ENCODE results near the gene SLC9A5.
A peak's percentile ranks its signal among the peaks of the same experiment; 100 is the strongest.

Gene SLC9A5

GRCh38 chr16:67256701-67257230 lies 8.0 kb downstream of the SLC9A5 start:
- no peak for DNase-seq (ENCODE audit: low read depth)

GRCh38 chr16:67257486-67258160 lies 8.8 kb downstream of the SLC9A5 start:
- DNase-seq (ENCODE audit: low read depth), result no peak

GRCh38 chr16:67258161-67258835 lies 9.5 kb downstream of the SLC9A5 start:
- no peak for DNase-seq (ENCODE audit: low read depth)

GRCh38 chr16:67259705-67260104 lies 10.9 kb downstream of the SLC9A5 start:
- DNase-seq (ENCODE audit: low read depth), result no peak

GRCh38 chr16:67260426-67261063 lies 11.8 kb downstream of the SLC9A5 start:
- DNase-seq (ENCODE audit: low read depth), result peak; percentile 50

- DNase-seq (ENCODE audit: low read depth), result no peak
Measured at GRCh38 chr16:67263201-67263600, 14.4 kb downstream of the SLC9A5 start.

- DNase-seq (ENCODE audit: low read depth), result no peak
Measured at GRCh38 chr16:67264277-67264676, 15.5 kb downstream of the SLC9A5 start.

- no peak for DNase-seq (ENCODE audit: low read depth)
Measured at GRCh38 chr16:67264866-67265265, 16.1 kb downstream of the SLC9A5 start.

GRCh38 chr16:67265834-67266233 lies 17.1 kb downstream of the SLC9A5 start:
- DNase-seq (ENCODE audit: low read depth), result no peak

- peak; percentile 88 for DNase-seq (ENCODE audit: low read depth)
Measured at GRCh38 chr16:67268136-67268579, 19.4 kb downstream of the SLC9A5 start.

GRCh38 chr16:67269766-67270165 lies 21.0 kb downstream of the SLC9A5 start:
- no peak for DNase-seq (ENCODE audit: low read depth)

GRCh38 chr16:67270931-67271338 lies 22.2 kb downstream of the SLC9A5 start:
- no peak for DNase-seq (ENCODE audit: low read depth)

- no peak for DNase-seq (ENCODE audit: low read depth)
Measured at GRCh38 chr16:67271446-67271845, 22.7 kb downstream of the SLC9A5 start.

- no peak for DNase-seq (ENCODE audit: low read depth)
Measured at GRCh38 chr16:67275321-67275720, 26.5 kb downstream of the SLC9A5 start.

- DNase-seq (ENCODE audit: low read depth), result peak; percentile 98
Measured at GRCh38 chr16:67277294-67277998, 28.7 kb downstream of the SLC9A5 start.

- peak; percentile 68 for DNase-seq (ENCODE audit: low read depth)
Measured at GRCh38 chr16:67277999-67278772, 29.4 kb downstream of the SLC9A5 start.

GRCh38 chr16:67278773-67279295 lies 30.1 kb downstream of the SLC9A5 start:
- peak; percentile 23 for DNase-seq (ENCODE audit: low read depth)

GRCh38 chr16:67279296-67280089 lies 30.7 kb downstream of the SLC9A5 start, which contains the start of gene PLEKHG4:
TSS of gene PLEKHG4 (plus strand) at chr16:67279532. CDS start at chr16:67280045, 513 bp downstream.
- DNase-seq (ENCODE audit: low read depth), result peak; percentile 75

GRCh38 chr16:67280090-67281015 lies 31.6 kb downstream of the SLC9A5 start:
- DNase-seq (ENCODE audit: low read depth), result no peak
